Measurements from ENCODE around the gene TTLL8. TPM values are rescaled to one million over a fixed set of nuclear protein-coding genes. Genes with fewer than 3 reads are reported as not detected.

TTLL8 gene
- total RNA-seq, 1 experiment from 2014 or later = not detected

GRCh38 chr22:50022171-50022819 is 35.8 kb downstream of the TTLL8 start:
- no peak for DNase-seq (ENCODE audit: low spot score)

- DNase-seq (ENCODE audit: low spot score) = no peak
Measured at GRCh38 chr22:50020606-50021005, 37.5 kb downstream of the TTLL8 start.

- DNase-seq (ENCODE audit: low spot score) = no peak
Measured at GRCh38 chr22:50019316-50019715, 38.8 kb downstream of the TTLL8 start.

- no peak for DNase-seq (ENCODE audit: low spot score)
Measured at GRCh38 chr22:50018608-50019285, 39.4 kb downstream of the TTLL8 start.

GRCh38 chr22:50017701-50018224 is 40.3 kb downstream of the TTLL8 start:
- DNase-seq (ENCODE audit: low spot score) = no peak

GRCh38 chr22:50016988-50017700 is 41.0 kb downstream of the TTLL8 start:
- peak; percentile 52 for DNase-seq (ENCODE audit: low spot score)

- DNase-seq (ENCODE audit: low spot score) = no peak
Measured at GRCh38 chr22:50016308-50016987, 41.6 kb downstream of the TTLL8 start.

GRCh38 chr22:50015451-50016307 is 42.4 kb downstream of the TTLL8 start:
- no peak for DNase-seq (ENCODE audit: low spot score)

- DNase-seq (ENCODE audit: low spot score) = no peak
Measured at GRCh38 chr22:50014655-50015401, 43.3 kb downstream of the TTLL8 start.

GRCh38 chr22:50014053-50014501 is 44.0 kb downstream of the TTLL8 start:
- DNase-seq (ENCODE audit: low spot score) = no peak

- no peak for DNase-seq (ENCODE audit: low spot score)
Measured at GRCh38 chr22:50012211-50013181, 45.6 kb downstream of the TTLL8 start, which contains the start of gene IL17REL. TSS of gene IL17REL (minus strand) at chr22:50012765. CDS start at chr22:50012646, 119 bp downstream.

GRCh38 chr22:50011447-50012210 is 46.5 kb downstream of the TTLL8 start:
- DNase-seq (ENCODE audit: low spot score) = no peak

- no peak for DNase-seq (ENCODE audit: low spot score)
Measured at GRCh38 chr22:50010676-50011446, 47.2 kb downstream of the TTLL8 start.

- DNase-seq (ENCODE audit: low spot score) = no peak
Measured at GRCh38 chr22:50009765-50010675, 48.1 kb downstream of the TTLL8 start.

GRCh38 chr22:50009251-50009650 is 48.8 kb downstream of the TTLL8 start:
- DNase-seq (ENCODE audit: low spot score) = no peak

Measured in HT-29 (cell line).